ENCODE measurements around the gene LRP10.
"Not testable (repeated sequence)": the region's sequence is repeated elsewhere in the genome, so short reads cannot be mapped to it uniquely, and the experiment has no call there.

Gene LRP10

DNA sequence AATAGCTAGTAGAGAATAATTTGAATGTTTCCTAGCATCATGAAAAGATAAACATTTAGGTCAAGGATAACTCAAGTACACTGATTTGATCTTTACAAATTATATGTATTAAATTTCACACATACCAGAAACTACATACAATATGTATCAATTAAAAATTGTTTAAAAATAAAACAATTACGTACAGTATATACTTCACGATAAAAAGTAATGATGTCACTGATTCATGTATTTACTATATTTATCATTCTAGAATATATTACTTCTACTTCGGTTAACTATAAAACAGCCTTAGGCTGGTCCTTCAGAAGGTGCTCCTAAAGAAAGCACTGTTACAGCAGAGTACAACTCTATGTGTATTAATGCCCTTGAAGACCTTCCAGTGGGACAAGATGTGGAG, 35.9 kb downstream of the LRP10 start:
- no peak for DNase-seq (ENCODE audit: low spot score)
- H3K27ac ChIP-seq, result no peak overlapping the region
- TF ChIP-seq, protein P1, sequence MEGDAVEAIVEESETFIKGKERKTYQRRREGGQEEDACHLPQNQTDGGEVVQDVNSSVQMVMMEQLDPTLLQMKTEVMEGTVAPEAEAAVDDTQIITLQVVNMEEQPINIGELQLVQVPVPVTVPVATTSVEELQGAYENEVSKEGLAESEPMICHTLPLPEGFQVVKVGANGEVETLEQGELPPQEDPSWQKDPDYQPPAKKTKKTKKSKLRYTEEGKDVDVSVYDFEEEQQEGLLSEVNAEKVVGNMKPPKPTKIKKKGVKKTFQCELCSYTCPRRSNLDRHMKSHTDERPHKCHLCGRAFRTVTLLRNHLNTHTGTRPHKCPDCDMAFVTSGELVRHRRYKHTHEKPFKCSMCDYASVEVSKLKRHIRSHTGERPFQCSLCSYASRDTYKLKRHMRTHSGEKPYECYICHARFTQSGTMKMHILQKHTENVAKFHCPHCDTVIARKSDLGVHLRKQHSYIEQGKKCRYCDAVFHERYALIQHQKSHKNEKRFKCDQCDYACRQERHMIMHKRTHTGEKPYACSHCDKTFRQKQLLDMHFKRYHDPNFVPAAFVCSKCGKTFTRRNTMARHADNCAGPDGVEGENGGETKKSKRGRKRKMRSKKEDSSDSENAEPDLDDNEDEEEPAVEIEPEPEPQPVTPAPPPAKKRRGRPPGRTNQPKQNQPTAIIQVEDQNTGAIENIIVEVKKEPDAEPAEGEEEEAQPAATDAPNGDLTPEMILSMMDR (conservative IDR thresholded peaks at IDR 0.05; ENCODE audit: low read depth), result no peak
- ChIA-PET POLR2A (ENCODE audit: low non-redundant PET) (interaction anchor here (0.7 kb wide), 1 partner anchor 1784 kb away, joined by 3 read pairs; no protein-coding TSS in a partner anchor), CTCF (no interaction called here)

DNA sequence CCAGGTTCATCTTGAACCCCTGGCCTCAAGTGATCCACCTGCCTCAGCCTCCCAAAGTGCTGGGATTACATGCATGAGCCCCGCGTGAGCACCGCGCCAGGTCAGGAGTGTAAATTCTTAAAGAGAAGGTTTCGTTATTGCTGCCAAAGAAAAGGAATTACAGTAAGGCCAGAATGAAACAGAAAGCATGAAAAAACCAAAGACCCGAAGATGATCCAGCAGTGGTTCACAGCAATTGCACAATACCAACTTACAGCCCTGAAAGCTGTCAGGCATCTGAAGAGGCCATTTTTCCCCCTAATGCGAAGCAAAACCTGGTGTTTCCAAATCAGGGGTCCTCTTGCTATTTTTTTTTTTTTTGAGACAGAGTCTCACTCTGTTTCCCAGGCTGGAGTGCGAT, 37.1 kb downstream of the LRP10 start:
- DNase-seq (ENCODE audit: low spot score), result no peak
- CTCF ChIA-PET, result no interaction called here
- peak overlapping the region; percentile 24; the same call in 1 of the 2 replicates for H3K27ac ChIP-seq
- TF ChIP-seq, protein P1 (conservative IDR thresholded peaks at IDR 0.05; ENCODE audit: low read depth), result no peak
- POLR2A ChIA-PET (ENCODE audit: low non-redundant PET), result no interaction called here

GRCh38 chr14:22910916-22911315, 39.4 kb downstream of the LRP10 start:
- TF ChIP-seq, protein P1 (conservative IDR thresholded peaks at IDR 0.05; ENCODE audit: low read depth), result no peak
- POLR2A ChIA-PET (ENCODE audit: low non-redundant PET), result no interaction called here
- no peak for DNase-seq (ENCODE audit: low spot score)
- no peak overlapping the region for H3K27ac ChIP-seq
- CTCF ChIA-PET, result no interaction called here

GRCh38 chr14:22914836-22915235, 43.3 kb downstream of the LRP10 start:
- ChIA-PET CTCF (interaction anchor here (0.6 to 1.6 kb wide), 4 partner anchors 42 to 143 kb away, joined by 4 to 7 read pairs (median 6); partner anchors contain the start of gene LRP10), POLR2A (ENCODE audit: low non-redundant PET) (interaction anchor here (0.6 kb wide), 1 partner anchor 31 kb away, joined by 5 read pairs; no protein-coding TSS in a partner anchor)
- not testable (repeated sequence) for H3K27ac ChIP-seq; DNase-seq (ENCODE audit: low spot score)

- ChIA-PET POLR2A (ENCODE audit: low non-redundant PET) (interaction anchor here (0.6 to 1.2 kb wide), 3 partner anchors 34 to 47 kb away, joined by 4 to 6 read pairs (median 5); partner anchors contain the start of gene LRP10), CTCF (interaction anchor here (0.6 to 1.6 kb wide), 4 partner anchors 16 to 44 kb away, joined by 3 to 6 read pairs (median 4); partner anchors contain the start of gene LRP10)
- TF ChIP-seq, protein P1 (conservative IDR thresholded peaks at IDR 0.05; ENCODE audit: low read depth), result no peak
- no peak for DNase-seq (ENCODE audit: low spot score)
- H3K27ac ChIP-seq, result peak overlapping the region; percentile 41
These were observed 44.5 kb downstream of the LRP10 start for GRCh38 chr14:22915886-22916521.

- H3K27ac ChIP-seq, result peak within 1 kb of the TSS; percentile 94
- ChIA-PET POLR2A (ENCODE audit: low non-redundant PET) (interaction anchor here (0.5 kb wide), 1 partner anchor 8 kb away, joined by 4 read pairs; no protein-coding TSS in a partner anchor), CTCF (interaction anchor here (1.4 kb wide), 1 partner anchor 68 kb away, joined by 7 read pairs; no protein-coding TSS in a partner anchor)
- DNase-seq (ENCODE audit: low spot score), result peak; percentile 97
- TF ChIP-seq, protein P1 (conservative IDR thresholded peaks at IDR 0.05; ENCODE audit: low read depth), result no peak
These were observed 47.5 kb downstream of the LRP10 start, which contains the start of gene RBM23 for GRCh38 chr14:22918804-22919600. Gene RBM23, minus strand, starts transcription at chr14:22919149.

All from RWPE1 (cell line).